HG03060 (cell line): ENCODE measurements around the gene LRRC45.

ENCODE experiments used
- ATAC-seq: cut with Tn5 transposase; IDR thresholded peaks from one replicate; pipeline ENCODE4 v1.9.1; 2021; ENCODE audit warnings: low read depth, moderate number of reproducible peaks; ENCODE audit not compliant: unreplicated experiment

LRRC45 gene

GRCh38 chr17:82018152-82018988 lies 4.7 kb upstream of the LRRC45 start:
- no peak for ATAC-seq

- no peak for ATAC-seq
Observed at GRCh38 chr17:82018989-82019689, 4.0 kb upstream of the LRRC45 start.

- no peak for ATAC-seq
Observed at GRCh38 chr17:82019690-82020571, 3.2 kb upstream of the LRRC45 start.

- no peak for ATAC-seq
Observed at GRCh38 chr17:82020572-82021106, 2.5 kb upstream of the LRRC45 start.

GRCh38 chr17:82021107-82021899 lies 1.8 kb upstream of the LRRC45 start:
- no peak for ATAC-seq

GRCh38 chr17:82021900-82022309 lies 1.2 kb upstream of the LRRC45 start:
- ATAC-seq: no peak

- no peak for ATAC-seq
Observed at GRCh38 chr17:82022310-82022980, 660 bp upstream of the LRRC45 start, which contains the start of gene CENPX. TSS of gene CENPX (minus strand) at chr17:82022878. CDS start at chr17:82022861, 17 bp downstream.

GRCh38 chr17:82023447-82024241 lies 539 bp downstream of the LRRC45 start:
- peak; percentile 7 for ATAC-seq

GRCh38 chr17:82024859-82025258 lies 1.8 kb downstream of the LRRC45 start:
- ATAC-seq: no peak

GRCh38 chr17:82025401-82026107 lies 2.4 kb downstream of the LRRC45 start:
- no peak for ATAC-seq

- ATAC-seq: no peak
Observed at GRCh38 chr17:82028246-82028645, 5.1 kb downstream of the LRRC45 start.

GRCh38 chr17:82028966-82029365 lies 5.9 kb downstream of the LRRC45 start:
- no peak for ATAC-seq

GRCh38 chr17:82029391-82029790 lies 6.3 kb downstream of the LRRC45 start:
- no peak for ATAC-seq

GRCh38 chr17:82029990-82030469 lies 6.9 kb downstream of the LRRC45 start:
- no peak for ATAC-seq

GRCh38 chr17:82030470-82031302 lies 7.6 kb downstream of the LRRC45 start:
- ATAC-seq: no peak

- no peak for ATAC-seq
Observed at GRCh38 chr17:82031303-82031884, 8.3 kb downstream of the LRRC45 start, which contains the start of gene RAC3. TSS of gene RAC3 (plus strand) at chr17:82031678. CDS start at chr17:82031762, 84 bp downstream.
